ENCODE data around the gene DDIT3. TPM values are rescaled to one million over a fixed set of nuclear protein-coding genes. Genes with fewer than 3 reads are reported as not detected.

Gene DDIT3
- total and polyA plus RNA-seq, 11 donors, result 11.5 to 60.5 (median 18.5) TPM

DNA sequence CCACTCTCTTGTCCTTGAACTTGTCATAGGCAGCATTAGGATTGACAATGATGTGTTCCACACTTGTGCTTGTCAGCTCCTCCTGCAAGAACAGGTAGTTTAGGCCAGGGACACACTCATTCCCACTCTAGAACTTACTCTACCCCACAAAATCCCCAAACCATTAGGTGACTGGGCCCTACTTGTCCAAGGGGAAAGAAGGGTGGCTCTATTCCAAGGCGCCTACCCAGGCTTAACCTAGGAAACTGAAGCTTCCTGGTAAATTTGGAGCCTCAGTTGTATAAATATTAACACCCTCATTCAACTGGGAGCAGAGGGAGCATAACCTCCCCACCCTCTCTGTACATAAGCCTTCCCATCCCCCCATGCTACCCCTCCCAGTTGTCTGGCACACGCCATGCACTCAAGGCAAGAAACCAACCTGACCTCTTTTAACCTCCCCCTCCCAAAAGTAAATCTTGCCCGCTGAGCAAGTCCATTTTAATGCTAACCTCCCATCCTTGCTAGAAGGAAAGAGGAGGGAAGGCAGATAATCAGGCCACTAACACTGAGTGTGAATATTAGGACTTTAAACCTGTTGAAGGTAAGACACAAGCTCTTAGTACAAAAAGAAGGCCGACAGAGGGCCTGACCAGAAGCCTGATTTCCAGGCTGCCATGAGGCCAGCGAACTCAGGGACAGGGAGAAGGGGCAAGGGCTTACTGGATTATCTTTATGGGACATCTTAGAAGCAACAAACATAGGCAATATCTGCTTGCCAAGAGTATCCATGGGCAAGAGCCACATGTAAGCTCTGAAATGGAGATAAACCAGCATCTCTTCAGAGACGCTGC, 15.7 kb upstream of the DDIT3 start:
- Histone ChIP-seq H3K36me3 (peaks cover 9 to 97% (median 78%) of the 10 kb centered on the region in 9 donors), H3K9me3 (no peaks in the 10 kb centered on the region), H3K4me1 (peaks cover 0 to under 1% (median 0%) of the 10 kb centered on the region in 12 donors), H3K27ac (no peak overlapping the region), H3K4me3 (no peak overlapping the region), H3K27me3 (no peaks in the 10 kb centered on the region)
- ATAC-seq (no peak), DNase-seq (no peak)
- TF ChIP-seq CTCF (IDR thresholded peaks at IDR 0.05) (no peak), POLR2A (IDR thresholded peaks at IDR 0.05) (no peak)
- intact Hi-C loops (cut with DNase I), result no loop called here
- WGBS, 4 donors, result 79 to 87% (median 84%) methylated on average over 6 of the region's 6 CpGs

DNA sequence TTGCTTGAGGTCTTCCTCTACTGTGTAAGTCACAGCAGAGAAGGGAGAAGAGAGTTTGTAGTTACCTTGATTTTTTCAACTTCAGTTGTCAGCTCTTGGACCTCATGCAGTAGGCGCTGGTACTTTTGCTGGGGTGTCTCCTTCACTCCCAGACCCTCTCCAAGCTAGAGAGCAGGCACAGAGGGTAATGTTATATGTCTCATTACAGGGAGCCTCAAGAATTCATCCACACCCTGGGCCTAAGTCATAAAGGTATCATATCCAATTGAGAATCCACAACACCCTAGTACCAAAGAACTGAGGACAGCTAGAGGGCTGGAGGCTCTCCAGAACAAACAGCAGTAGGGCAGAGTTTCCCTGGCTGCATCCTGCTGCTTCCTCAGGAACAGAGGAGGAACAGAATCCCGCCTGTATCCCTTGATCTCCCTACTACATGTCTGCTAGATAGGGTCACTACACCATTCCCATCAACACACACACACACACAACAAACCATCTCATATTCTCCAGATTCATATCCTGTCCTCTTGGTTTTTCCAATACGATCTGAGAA, 14.8 kb upstream of the DDIT3 start:
- no peak for ATAC-seq
- 83 to 97% (median 86%) methylated on average over 3 of the region's 3 CpGs for whole genome bisulfite sequencing, 4 donors
- Histone ChIP-seq H3K9me3 (no peaks in the 10 kb centered on the region), H3K27ac (no peak overlapping the region), H3K4me3 (no peak overlapping the region), H3K4me1 (no peaks in the 10 kb centered on the region), H3K27me3 (no peaks in the 10 kb centered on the region), H3K36me3 (peaks cover 9 to 97% (median 81%) of the 10 kb centered on the region in 9 donors)
- DNase-seq, result no peak
- TF ChIP-seq CTCF (IDR thresholded peaks at IDR 0.05) (no peak), POLR2A (IDR thresholded peaks at IDR 0.05) (no peak)
- intact Hi-C loops (cut with DNase I), result no loop called here

DNA sequence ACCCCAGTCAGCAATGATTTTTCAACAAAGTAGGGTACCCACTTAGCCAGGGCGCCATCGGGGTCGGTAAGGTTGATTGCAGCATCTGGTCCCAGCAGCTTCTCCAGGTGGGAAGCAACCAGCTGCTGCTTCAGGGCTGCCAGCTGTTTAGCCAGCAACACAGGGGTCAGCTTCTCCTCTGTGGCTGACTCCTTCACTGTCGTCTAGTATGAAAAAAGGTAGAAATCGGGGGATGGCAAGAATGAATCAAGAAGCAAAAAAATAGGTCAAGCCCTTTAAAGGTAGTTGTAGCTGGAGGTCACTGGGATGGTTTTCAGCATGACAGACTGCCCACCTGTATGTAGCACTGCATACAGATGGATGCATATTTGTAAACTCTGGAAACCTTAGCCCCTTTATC, 13.9 kb upstream of the DDIT3 start:
- intact Hi-C loops (cut with DNase I), result no loop called here
- 94 to 96% (median 95%) methylated on average over 5 of the region's 5 CpGs for WGBS, 4 donors
- no peak overlapping the region for H3K27ac ChIP-seq
- no peak for TF ChIP-seq POLR2A (IDR thresholded peaks at IDR 0.05)
- TF ChIP-seq CTCF (IDR thresholded peaks at IDR 0.05), result no peak
- H3K36me3 ChIP-seq, result peaks cover 9 to 97% (median 83%) of the 10 kb centered on the region in 9 donors
- no peak overlapping the region for H3K4me3 ChIP-seq
- no peaks in the 10 kb centered on the region for H3K27me3 ChIP-seq
- DNase-seq (no peak), ATAC-seq (no peak)
- H3K4me1 ChIP-seq, result no peaks in the 10 kb centered on the region
- H3K9me3 ChIP-seq, result no peaks in the 10 kb centered on the region

DNA sequence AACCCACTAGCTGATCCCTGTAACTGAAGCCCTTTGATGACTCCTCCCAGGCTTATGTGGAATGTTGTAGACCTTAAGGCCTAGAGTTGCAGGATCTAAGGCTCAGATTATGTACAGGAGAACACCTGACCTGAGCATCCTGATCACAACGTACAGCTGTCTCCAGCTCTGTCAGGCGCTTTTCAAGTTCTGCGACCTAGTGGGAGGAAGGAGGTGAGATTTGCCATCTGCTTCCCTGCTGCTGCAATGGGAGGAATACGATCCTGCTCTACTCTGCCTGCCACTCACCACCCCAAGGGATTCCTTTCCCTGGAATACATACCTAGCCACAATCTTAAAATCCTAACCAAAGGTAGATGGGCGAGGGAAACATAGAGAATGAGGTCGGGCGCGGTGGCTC, 12.8 kb upstream of the DDIT3 start:
- ATAC-seq (no peak), DNase-seq (no peak)
- Histone ChIP-seq H3K9me3 (no peaks in the 10 kb centered on the region), H3K27ac (no peak overlapping the region), H3K36me3 (peaks cover 9 to 97% (median 83%) of the 10 kb centered on the region in 9 donors), H3K4me3 (no peak overlapping the region), H3K4me1 (no peaks in the 10 kb centered on the region), H3K27me3 (no peaks in the 10 kb centered on the region)
- WGBS, 4 donors, result 86 to 92% (median 90%) methylated on average over 8 of the region's 8 CpGs
- TF ChIP-seq CTCF (IDR thresholded peaks at IDR 0.05) (no peak), POLR2A (IDR thresholded peaks at IDR 0.05) (no peak)
- intact Hi-C loops (cut with DNase I), result no loop called here

All from heart left ventricle (tissue), 16 donors.